HG03066 (cell line): ENCODE data around the gene MYH7.

Experiments
- ATAC-seq: cut with Tn5 transposase; IDR thresholded peaks from one replicate; pipeline ENCODE4 v1.9.1; 2021; ENCODE audit warnings: low read depth; ENCODE audit not compliant: unreplicated experiment

Gene MYH7

DNA sequence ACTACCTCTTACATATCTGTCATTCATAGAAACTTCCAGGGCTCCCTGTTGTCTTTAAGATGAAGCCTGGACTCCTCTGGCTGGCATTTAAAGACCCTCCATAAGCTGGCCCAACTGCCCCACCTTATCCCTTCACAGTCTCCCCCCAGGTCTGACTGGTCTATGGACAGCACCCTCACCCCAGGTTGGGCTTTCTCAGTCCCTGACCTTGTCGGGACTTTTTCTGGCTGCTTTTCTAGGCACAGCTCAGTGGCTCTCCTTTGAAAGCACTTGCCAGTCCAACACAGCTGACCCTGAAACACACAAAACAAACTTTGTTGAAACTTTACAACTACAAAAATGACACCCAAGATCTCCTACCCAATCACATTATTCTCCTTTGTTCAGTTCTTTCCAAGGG lies 13.9 kb upstream of the MYH7 start:
- no peak for ATAC-seq

DNA sequence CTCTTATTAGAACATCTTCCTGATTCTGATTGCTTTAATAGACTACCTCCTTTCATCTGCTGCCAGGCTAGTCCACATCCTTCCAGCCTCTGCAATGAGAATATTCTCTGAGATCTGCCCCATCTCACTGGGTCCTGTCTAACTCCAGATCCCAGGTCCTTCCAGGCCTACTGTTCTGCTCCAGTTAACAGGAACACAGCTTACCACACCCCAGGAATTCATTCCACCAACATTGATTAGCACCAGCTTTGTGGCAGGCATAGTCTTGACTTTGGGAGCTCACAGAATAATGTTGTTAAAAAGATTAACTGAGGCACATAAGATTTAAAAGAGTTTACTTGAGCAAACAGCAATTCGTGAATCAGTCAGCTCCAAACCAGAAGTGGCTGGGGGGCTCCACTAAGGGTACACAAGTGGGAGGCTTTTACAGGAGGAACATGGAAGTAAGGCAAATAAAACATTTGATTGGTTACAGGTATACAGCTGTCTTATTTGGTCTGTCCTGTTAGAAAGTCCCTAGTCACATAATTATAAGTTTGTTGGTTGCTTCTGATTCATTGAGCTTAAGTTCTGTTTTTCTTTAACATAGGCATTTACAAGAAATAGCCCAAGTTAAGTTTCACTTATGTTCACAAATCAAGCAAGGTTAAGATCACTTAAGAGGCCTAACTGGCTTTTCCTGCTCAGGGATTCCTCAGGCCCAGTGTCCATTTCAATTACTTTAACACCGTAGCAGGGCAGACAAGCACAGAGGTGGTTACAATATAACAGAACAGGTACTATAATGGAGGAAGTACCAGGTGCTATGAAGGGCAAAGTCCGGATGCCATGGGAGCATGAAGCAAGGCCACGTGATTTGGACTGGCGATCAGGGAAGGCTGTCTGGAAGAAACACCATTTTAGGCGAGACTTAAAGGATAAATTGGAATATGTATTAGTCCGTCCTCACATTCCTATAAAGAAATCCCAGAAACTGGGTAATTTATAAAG lies 12.2 kb upstream of the MYH7 start:
- ATAC-seq: no peak

DNA sequence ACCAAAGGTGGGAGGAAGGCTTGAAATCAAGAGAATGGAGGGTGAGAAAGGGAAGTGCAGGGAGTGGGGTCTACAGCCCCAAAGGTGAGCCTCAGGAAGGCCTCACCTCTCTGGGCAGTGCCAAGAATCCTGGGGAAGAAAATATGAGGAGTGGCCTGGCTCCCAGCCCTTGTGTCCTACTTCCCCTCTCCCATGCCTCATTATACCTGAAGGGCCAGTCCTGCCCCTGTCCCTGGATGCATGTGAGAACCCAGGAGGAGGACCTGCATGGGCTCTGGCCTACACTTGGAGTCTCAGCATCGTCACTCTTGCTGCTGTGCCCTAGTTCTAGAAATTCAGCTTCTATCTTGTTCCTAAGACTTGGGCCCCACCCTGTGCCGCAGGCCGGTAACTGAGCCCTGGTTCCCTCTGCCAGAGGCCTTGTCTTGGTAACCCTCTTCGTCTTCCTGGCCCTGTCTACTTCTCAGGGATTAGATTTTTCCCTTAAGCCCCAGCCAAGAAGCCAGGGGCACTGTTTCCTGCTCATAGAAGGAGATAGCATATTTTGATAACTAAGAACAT lies 10.9 kb upstream of the MYH7 start:
- ATAC-seq: no peak

- no peak for ATAC-seq
These were observed 10.3 kb upstream of the MYH7 start for GRCh38 chr14:23445773-23446172.

DNA sequence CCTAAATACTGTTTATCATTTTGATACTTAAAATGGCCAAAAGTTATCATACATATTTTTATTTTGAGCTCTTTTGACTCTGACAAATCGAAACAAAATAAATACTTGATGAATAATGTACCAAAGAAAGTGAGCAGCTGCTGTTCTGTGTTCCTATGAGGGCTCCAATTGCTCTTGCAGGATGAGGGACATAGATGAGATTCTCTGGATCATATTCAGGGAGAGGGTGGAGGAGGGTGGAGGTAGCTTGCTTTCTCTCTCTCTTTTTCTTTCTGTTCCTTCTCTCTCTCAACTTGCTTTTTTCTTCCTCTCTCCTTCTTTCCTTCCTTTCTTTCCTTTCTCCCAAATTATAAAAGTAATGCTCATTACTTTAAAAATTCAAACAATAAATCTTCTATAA lies 8.9 kb upstream of the MYH7 start:
- ATAC-seq: no peak

- ATAC-seq: no peak
These were observed 8.4 kb upstream of the MYH7 start for GRCh38 chr14:23443881-23444280.

DNA sequence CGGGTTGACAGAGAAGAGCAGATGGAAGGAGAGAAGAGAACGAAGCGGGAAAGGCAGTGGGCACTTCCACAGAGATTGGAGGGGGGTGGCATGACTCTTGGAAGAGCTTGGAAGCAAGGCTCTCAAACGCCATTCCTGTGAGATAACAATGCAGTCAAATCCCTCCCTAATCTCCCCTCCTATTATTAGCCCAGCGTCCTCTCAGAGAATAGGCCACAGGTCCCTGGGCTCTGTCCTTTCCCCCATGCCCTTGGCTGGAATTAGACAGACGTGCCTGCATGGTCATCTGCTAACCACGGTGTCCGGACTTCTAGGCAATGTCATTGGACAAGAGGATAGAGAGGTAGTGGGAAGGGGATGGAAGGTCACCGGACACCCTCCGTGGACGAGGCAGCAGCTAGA lies 8.0 kb upstream of the MYH7 start:
- ATAC-seq: no peak

DNA sequence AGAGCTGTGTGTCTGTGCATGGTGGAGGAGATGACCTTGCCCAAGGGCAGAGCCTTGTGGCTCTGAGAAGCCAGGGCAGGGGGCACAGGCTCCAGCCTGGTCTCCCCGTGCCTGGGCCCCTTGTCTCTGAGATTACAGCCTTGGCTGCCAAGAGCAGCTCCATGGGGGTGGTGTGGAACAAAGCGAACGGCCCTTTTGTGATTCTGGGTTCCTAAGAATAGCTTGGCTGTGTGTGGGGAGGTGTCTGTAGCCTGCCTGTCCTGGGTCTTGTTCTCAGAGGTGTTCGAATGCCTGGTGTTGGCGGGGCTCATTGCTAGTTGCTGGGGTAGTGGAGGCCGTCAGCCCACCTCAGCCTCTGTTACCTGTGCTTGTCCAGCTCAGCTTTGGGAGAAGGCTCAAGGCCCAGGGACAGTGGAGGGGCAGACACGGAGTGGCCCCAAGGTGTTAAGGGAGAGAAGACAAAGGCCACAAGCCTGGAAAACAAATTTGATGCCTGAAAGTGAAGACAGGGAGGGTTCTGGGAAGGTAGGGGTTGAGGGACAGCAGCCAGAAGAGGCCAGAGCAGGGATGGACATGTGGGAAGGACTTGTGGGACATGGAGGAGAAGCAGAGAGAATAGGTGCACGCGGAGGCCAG lies 7.4 kb upstream of the MYH7 start:
- ATAC-seq: no peak

- no peak for ATAC-seq
These were observed 5.6 kb upstream of the MYH7 start for GRCh38 chr14:23441076-23441475.

- ATAC-seq: no peak
These were observed 3.8 kb upstream of the MYH7 start for GRCh38 chr14:23439107-23439835.

- no peak for ATAC-seq
These were observed 2.9 kb upstream of the MYH7 start for GRCh38 chr14:23438101-23438971.

DNA sequence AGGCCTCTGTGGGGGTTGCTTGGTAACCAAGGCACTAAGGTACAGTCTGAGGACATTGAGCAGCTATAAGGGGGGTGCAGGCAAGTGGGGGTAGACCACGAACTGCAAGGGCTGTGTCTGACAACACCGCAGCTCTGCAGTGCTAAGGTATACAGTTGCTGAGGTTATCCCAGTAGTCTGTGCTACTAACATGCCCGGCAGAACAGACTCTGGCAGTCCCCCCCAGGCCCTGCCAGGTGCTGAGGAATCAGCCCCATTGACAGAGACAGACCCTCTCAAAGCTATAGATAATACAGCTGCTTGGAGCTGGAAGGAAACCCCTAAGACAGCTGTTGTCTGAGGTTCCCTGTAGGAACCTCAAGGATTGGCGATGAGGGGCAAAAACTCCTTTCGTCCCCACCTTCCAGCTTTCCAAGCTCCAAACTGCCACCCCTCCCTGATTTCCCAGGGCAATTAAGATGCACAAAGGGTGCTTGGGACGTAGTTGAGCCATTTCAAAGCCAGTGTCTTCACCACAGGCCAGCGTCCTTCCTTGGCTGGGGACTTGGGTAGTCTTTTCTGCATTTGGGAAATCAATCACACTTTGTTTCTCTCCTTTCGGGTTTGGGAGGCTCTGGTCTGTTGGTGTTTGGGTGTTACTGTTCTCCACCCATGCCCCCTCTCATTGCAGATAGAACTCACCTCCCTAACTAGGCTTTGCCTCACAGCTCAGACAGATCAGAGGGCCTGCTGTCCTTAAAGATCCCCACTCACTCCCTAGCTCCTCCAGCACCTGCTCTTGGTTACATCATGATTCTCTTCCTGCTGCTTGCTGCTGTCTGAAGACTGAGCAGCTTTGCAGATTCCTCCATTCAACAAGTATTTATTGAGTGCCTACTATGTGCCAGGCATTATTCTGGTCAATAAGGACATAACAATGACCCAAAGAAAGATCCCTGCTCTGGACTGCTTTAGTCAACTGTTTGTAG lies 2.0 kb upstream of the MYH7 start:
- no peak for ATAC-seq

DNA sequence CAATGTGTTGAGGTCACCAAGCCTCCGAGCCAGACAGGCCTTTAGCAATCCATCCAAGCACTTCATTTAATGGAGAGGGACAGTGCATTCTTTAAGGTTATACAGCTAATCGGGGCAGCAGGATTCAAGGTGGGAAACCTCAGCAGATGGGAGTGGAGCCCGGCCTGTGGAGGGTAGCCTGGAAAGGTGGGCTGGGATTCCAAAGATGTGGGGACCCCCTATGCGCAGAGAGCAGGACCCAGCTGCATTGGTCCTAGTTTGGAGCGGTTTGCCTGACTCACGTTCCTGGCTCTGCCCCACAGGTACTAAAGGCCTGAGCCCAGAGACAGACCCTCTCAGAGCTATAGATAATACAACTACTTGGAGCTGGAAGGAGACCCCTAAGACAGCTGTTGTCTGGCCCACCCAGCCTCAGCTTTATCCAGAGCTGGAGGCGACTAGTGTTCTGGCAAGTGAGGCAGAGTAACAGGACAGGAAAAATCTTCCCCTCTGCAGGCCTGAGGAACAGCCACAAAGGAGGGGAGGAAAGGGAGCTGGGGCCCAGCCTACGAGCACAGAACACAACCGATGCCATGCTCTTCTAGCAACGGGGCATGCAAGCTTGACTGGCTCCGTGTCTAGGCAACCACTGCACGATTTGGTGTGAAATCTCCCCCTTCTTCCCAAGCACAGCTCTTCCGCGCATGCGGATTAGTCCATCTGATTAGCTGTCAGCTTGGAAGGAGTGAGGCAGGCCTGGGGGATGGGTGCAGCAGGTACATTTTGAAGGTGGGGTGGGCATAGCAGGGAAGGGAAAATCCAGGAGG lies 1.1 kb upstream of the MYH7 start:
- ATAC-seq: no peak

- no peak for ATAC-seq
These were observed 805 bp downstream of the MYH7 start for GRCh38 chr14:23434488-23435222.

GRCh38 chr14:23433457-23433856 lies 2.0 kb downstream of the MYH7 start:
- ATAC-seq: no peak

GRCh38 chr14:23432946-23433345 lies 2.5 kb downstream of the MYH7 start:
- ATAC-seq: no peak
